ENCODE data around the gene HOXA7.

The HOXA7 gene

GRCh38 chr7:27144781-27145164 is 11.7 kb downstream of the HOXA7 start:
- no peak overlapping the region for H3K4me3 ChIP-seq (ENCODE audit: insufficient read depth, low read depth, low read length)
- WGBS, 2 experiments = 27 to 28% methylated on average over 31 of the region's 31 CpGs
- no peaks in the 10 kb centered on the region for H3K36me3 ChIP-seq (ENCODE audit: control insufficient read depth, insufficient read depth, low read length)
- H3K4me1 ChIP-seq (ENCODE audit: control insufficient read depth, insufficient read depth, low read length) = peaks cover 4% of the 10 kb centered on the region
- H3K9me3 ChIP-seq (ENCODE audit: control insufficient read depth, low read length) = no peaks in the 10 kb centered on the region
- no peak overlapping the region for H3K27ac ChIP-seq (ENCODE audit: insufficient read depth, low read depth, low read length, poor library complexity, severe bottlenecking)
- H3K27me3 ChIP-seq (ENCODE audit: control insufficient read depth, insufficient read depth, low read length, poor library complexity, severe bottlenecking) = peaks cover 100% of the 10 kb centered on the region

DNA sequence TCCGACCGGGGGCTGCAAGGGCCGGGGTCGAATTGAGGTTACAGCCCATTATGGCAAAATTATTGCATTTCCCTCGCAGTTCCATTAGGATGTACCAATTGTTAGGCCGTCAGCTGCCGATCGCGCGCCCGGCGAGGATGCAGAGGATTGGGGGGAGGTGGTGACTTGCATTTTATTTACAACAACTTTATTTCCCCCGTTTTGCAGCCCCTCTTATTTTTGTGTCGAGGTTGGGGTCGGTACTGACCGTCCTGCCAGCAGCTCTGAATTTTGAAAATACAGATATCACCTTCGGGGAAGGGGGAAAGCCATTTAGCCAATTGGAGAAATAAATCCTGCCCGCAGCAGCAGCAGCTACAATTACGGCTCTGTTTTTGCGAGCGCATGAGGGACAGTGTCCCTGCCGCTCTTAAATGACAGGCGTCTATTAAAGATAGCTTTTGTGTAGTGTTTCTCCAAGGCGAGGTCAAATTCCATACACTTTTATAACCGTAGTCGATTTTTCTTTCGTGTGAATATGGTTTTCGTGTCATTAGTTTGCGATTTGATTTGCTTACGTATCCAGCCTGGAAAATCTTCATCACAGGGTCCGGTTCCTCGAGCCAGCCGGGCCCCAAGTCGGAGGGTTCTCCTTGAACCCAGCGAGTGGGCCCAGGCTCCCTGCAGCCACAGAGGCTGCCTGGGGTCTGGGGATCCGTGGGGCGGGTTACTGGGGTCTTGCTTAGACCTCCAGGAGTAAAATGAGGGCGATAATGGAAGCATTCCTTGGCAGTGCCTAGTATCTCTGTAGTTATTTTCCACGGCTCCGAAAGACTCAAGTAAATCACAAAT is 12.3 kb downstream of the HOXA7 start:
- WGBS, 2 experiments = 43 to 52% methylated on average over 36 to 40 of the region's 40 CpGs

GRCh38 chr7:27143023-27143949 is 13.2 kb downstream of the HOXA7 start, which contains the start of gene HOXA5:
TSS of gene HOXA5 (minus strand) at chr7:27143681. CDS start at chr7:27143607, 74 bp downstream.
- no peaks in the 10 kb centered on the region for H3K9me3 ChIP-seq (ENCODE audit: control insufficient read depth, low read length)
- H3K27ac ChIP-seq (ENCODE audit: insufficient read depth, low read depth, low read length, poor library complexity, severe bottlenecking) = no peak within 1 kb of the TSS
- WGBS, 2 experiments = 1% methylated on average over 86 of the region's 86 CpGs
- peak within 1 kb of the TSS; percentile 39 for H3K4me3 ChIP-seq (ENCODE audit: insufficient read depth, low read depth, low read length)
- H3K4me1 ChIP-seq (ENCODE audit: control insufficient read depth, insufficient read depth, low read length) = peaks cover 4% of the 10 kb centered on the region
- no peaks in the 10 kb centered on the region for H3K36me3 ChIP-seq (ENCODE audit: control insufficient read depth, insufficient read depth, low read length)
- peaks cover 100% of the 10 kb centered on the region for H3K27me3 ChIP-seq (ENCODE audit: control insufficient read depth, insufficient read depth, low read length, poor library complexity, severe bottlenecking)

More for the DNA sequence above, 12.3 kb downstream of the HOXA7 start:
- no peak overlapping the region for H3K4me3 ChIP-seq (ENCODE audit: insufficient read depth, low read depth, low read length)
- H3K9me3 ChIP-seq (ENCODE audit: control insufficient read depth, low read length) = no peaks in the 10 kb centered on the region
- H3K27ac ChIP-seq (ENCODE audit: insufficient read depth, low read depth, low read length, poor library complexity, severe bottlenecking) = no peak overlapping the region
- peaks cover 4% of the 10 kb centered on the region for H3K4me1 ChIP-seq (ENCODE audit: control insufficient read depth, insufficient read depth, low read length)
- H3K36me3 ChIP-seq (ENCODE audit: control insufficient read depth, insufficient read depth, low read length) = no peaks in the 10 kb centered on the region
- peaks cover 100% of the 10 kb centered on the region for H3K27me3 ChIP-seq (ENCODE audit: control insufficient read depth, insufficient read depth, low read length, poor library complexity, severe bottlenecking)

GRCh38 chr7:27142580-27143022 is 13.9 kb downstream of the HOXA7 start:
- Histone ChIP-seq H3K36me3 (ENCODE audit: control insufficient read depth, insufficient read depth, low read length) (no peaks in the 10 kb centered on the region), H3K27me3 (ENCODE audit: control insufficient read depth, insufficient read depth, low read length, poor library complexity, severe bottlenecking) (peaks cover 100% of the 10 kb centered on the region), H3K9me3 (ENCODE audit: control insufficient read depth, low read length) (no peaks in the 10 kb centered on the region), H3K4me3 (ENCODE audit: insufficient read depth, low read depth, low read length) (no peak overlapping the region), H3K27ac (ENCODE audit: insufficient read depth, low read depth, low read length, poor library complexity, severe bottlenecking) (no peak overlapping the region), H3K4me1 (ENCODE audit: control insufficient read depth, insufficient read depth, low read length) (peaks cover 4% of the 10 kb centered on the region)
- WGBS, 2 experiments = 2 to 3% methylated on average over 28 to 29 of the region's 29 CpGs

DNA sequence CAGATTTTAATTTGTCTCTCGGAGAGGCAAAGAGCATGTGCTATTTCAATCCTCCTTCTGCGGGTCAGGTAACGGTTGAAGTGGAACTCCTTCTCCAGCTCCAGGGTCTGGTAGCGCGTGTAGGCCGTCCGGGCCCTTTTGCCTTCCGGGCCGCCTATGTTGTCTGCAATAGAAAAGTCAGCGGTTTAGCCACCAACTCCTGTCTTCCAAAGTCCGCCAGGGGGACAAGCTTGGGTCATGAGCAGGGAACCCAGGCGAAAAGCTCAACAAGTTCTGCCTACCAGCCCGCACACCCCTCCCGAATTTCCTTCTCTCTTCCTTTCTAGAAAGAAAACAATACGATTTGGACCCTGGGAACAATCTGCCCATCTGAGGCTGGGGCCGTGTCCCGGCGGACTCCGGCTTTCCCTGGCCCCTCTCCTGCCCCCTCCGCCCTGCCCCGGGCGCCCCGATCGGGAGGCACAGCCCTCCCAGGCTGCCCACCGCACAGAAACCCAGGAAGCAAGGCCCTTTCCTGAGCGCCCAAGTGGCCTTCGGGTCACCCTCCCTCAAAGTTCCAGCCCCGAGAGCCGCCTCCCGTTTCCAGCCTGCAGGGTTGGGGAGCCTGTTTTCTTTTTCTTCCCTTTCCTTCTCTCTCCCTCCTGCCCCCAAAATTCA is 14.4 kb downstream of the HOXA7 start:
- H3K27me3 ChIP-seq (ENCODE audit: control insufficient read depth, insufficient read depth, low read length, poor library complexity, severe bottlenecking) = peaks cover 100% of the 10 kb centered on the region
- no peaks in the 10 kb centered on the region for H3K9me3 ChIP-seq (ENCODE audit: control insufficient read depth, low read length)
- H3K4me1 ChIP-seq (ENCODE audit: control insufficient read depth, insufficient read depth, low read length) = peaks cover 4% of the 10 kb centered on the region
- no peak overlapping the region for H3K4me3 ChIP-seq (ENCODE audit: insufficient read depth, low read depth, low read length)
- H3K36me3 ChIP-seq (ENCODE audit: control insufficient read depth, insufficient read depth, low read length) = no peaks in the 10 kb centered on the region
- H3K27ac ChIP-seq (ENCODE audit: insufficient read depth, low read depth, low read length, poor library complexity, severe bottlenecking) = no peak overlapping the region
- 3 to 4% methylated on average over 30 of the region's 30 CpGs for WGBS, 2 experiments

DNA sequence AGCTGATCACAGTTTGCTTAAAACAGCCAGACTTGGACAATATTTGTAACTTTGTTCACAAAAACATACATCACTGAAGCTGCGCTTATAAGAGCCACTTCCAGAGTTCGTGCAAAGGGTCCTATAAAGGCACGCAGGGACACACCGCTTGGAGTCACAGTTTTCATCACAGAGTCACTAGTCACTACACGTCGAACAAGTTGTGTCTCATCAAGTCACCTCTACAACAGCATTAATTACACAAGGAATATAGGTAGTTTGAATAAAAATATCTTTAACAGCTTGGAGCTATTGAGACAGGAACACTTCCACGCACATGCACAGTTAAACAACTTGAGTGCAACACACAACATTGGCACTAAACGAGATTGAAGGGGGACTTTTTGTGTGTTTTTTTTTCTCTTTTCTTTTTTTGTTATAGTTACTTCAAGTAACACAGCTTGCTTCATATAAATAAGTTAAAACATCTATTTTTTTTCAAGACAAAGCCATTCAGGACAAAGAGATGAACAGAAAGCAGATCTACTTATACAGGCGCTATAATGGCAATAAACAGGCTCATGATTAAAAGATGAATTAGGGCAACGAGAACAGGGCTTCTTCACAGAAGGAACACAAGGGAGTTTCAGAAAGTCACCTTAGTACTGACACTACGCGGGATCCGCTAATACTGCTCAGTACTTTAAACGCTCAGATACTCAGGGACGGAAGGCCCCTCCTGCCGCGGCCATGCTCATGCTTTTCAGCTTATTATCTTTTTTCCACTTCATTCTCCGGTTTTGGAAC is 15.1 kb downstream of the HOXA7 start:
- Histone ChIP-seq H3K36me3 (ENCODE audit: control insufficient read depth, insufficient read depth, low read length) (no peaks in the 10 kb centered on the region), H3K4me3 (ENCODE audit: insufficient read depth, low read depth, low read length) (no peak overlapping the region), H3K27ac (ENCODE audit: insufficient read depth, low read depth, low read length, poor library complexity, severe bottlenecking) (no peak overlapping the region), H3K27me3 (ENCODE audit: control insufficient read depth, insufficient read depth, low read length, poor library complexity, severe bottlenecking) (peaks cover 100% of the 10 kb centered on the region), H3K4me1 (ENCODE audit: control insufficient read depth, insufficient read depth, low read length) (peaks cover 4% of the 10 kb centered on the region), H3K9me3 (ENCODE audit: control insufficient read depth, low read length) (no peaks in the 10 kb centered on the region)
- WGBS, 2 experiments = 30 to 33% methylated on average over 17 to 18 of the region's 18 CpGs

GRCh38 chr7:27140126-27140857 is 16.2 kb downstream of the HOXA7 start:
- no peaks in the 10 kb centered on the region for H3K9me3 ChIP-seq (ENCODE audit: control insufficient read depth, low read length)
- no peak overlapping the region for H3K4me3 ChIP-seq (ENCODE audit: insufficient read depth, low read depth, low read length)
- no peak overlapping the region for H3K27ac ChIP-seq (ENCODE audit: insufficient read depth, low read depth, low read length, poor library complexity, severe bottlenecking)
- peaks cover 100% of the 10 kb centered on the region for H3K27me3 ChIP-seq (ENCODE audit: control insufficient read depth, insufficient read depth, low read length, poor library complexity, severe bottlenecking)
- H3K36me3 ChIP-seq (ENCODE audit: control insufficient read depth, insufficient read depth, low read length) = no peaks in the 10 kb centered on the region
- WGBS, 2 experiments = 26 to 30% methylated on average over 15 of the region's 15 CpGs
- peaks cover 4% of the 10 kb centered on the region for H3K4me1 ChIP-seq (ENCODE audit: control insufficient read depth, insufficient read depth, low read length)

GRCh38 chr7:27139334-27140125 is 16.9 kb downstream of the HOXA7 start:
- H3K4me3 ChIP-seq (ENCODE audit: insufficient read depth, low read depth, low read length) = no peak overlapping the region
- 1% methylated on average over 53 of the region's 53 CpGs for WGBS, 2 experiments
- H3K27me3 ChIP-seq (ENCODE audit: control insufficient read depth, insufficient read depth, low read length, poor library complexity, severe bottlenecking) = peaks cover 100% of the 10 kb centered on the region
- peaks cover 4% of the 10 kb centered on the region for H3K4me1 ChIP-seq (ENCODE audit: control insufficient read depth, insufficient read depth, low read length)
- H3K36me3 ChIP-seq (ENCODE audit: control insufficient read depth, insufficient read depth, low read length) = no peaks in the 10 kb centered on the region
- H3K27ac ChIP-seq (ENCODE audit: insufficient read depth, low read depth, low read length, poor library complexity, severe bottlenecking) = no peak overlapping the region
- no peaks in the 10 kb centered on the region for H3K9me3 ChIP-seq (ENCODE audit: control insufficient read depth, low read length)
